Left lobe of liver (tissue), 2 donors: ENCODE results near the gene TTLL12. TPM values are rescaled to one million over a fixed set of nuclear protein-coding genes. Genes with fewer than 3 reads are reported as not detected.

Source experiments
- ATAC-seq: fragments of 200-7000 bp; cut with Tn5 transposase; one replicate; pipeline ENCODE4 v1.9.1; 2020; ENCODE audit warnings: mild to moderate bottlenecking, moderate library complexity
- DNase-seq: peaks from one replicate; pipeline ENCODE4 v3.0.0-alpha.2; 2020; ENCODE audit warnings: low spot score
- total RNA-seq: library from RNA; stranded (reverse); gene quantifications from one replicate; pipeline ENCODE4 v1.2.1, GENCODE V29; 2021
- donor health status: DM: no; HTN: no; CAD: no; lungs with moderate emphysema.
- donor health status: DM: no; HTN: yes; CAD: no.

The TTLL12 gene
- total RNA-seq, 1 donor from 2014 or later: 26.6 TPM

GRCh38 chr22:43216738-43217137 lies 29.8 kb upstream of the TTLL12 start:
- DNase-seq (no peak), ATAC-seq (no peak)

- DNase-seq (no peak), ATAC-seq (no peak)
Observed at GRCh38 chr22:43213962-43214361, 27.0 kb upstream of the TTLL12 start.

GRCh38 chr22:43213051-43213450 lies 26.1 kb upstream of the TTLL12 start:
- ATAC-seq (no peak), DNase-seq (no peak)

- no peak for ATAC-seq
- no peak for DNase-seq
Observed at GRCh38 chr22:43212434-43212952, 25.6 kb upstream of the TTLL12 start.

- no peak for ATAC-seq
- no peak for DNase-seq
Observed at GRCh38 chr22:43211941-43212433, 25.1 kb upstream of the TTLL12 start.

- DNase-seq: no peak
- ATAC-seq: no peak
Observed at GRCh38 chr22:43210631-43211515, 23.9 kb upstream of the TTLL12 start.

GRCh38 chr22:43209971-43210370 lies 23.0 kb upstream of the TTLL12 start:
- DNase-seq: no peak
- ATAC-seq: no peak

- ATAC-seq (no peak), DNase-seq (no peak)
Observed at GRCh38 chr22:43209523-43209890, 22.6 kb upstream of the TTLL12 start.

- ATAC-seq (no peak), DNase-seq (no peak)
Observed at GRCh38 chr22:43208703-43209522, 22.0 kb upstream of the TTLL12 start.

- DNase-seq: no peak
- no peak for ATAC-seq
Observed at GRCh38 chr22:43207849-43208702, 21.1 kb upstream of the TTLL12 start.

GRCh38 chr22:43207386-43207785 lies 20.5 kb upstream of the TTLL12 start:
- no peak for ATAC-seq

GRCh38 chr22:43206509-43207161 lies 19.7 kb upstream of the TTLL12 start:
- DNase-seq (no peak), ATAC-seq (no peak)

More at GRCh38 chr22:43207386-43207785, 20.5 kb upstream of the TTLL12 start:
- DNase-seq: no peak

GRCh38 chr22:43205748-43206508 lies 19.0 kb upstream of the TTLL12 start:
- ATAC-seq (no peak), DNase-seq (no peak)

- DNase-seq: no peak
- ATAC-seq: no peak
Observed at GRCh38 chr22:43205261-43205691, 18.3 kb upstream of the TTLL12 start.

GRCh38 chr22:43203471-43203981 lies 16.6 kb upstream of the TTLL12 start:
- no peak for DNase-seq
- ATAC-seq: no peak

- no peak for DNase-seq
Observed at GRCh38 chr22:43202756-43203410, 15.9 kb upstream of the TTLL12 start.

GRCh38 chr22:43202326-43202725 lies 15.4 kb upstream of the TTLL12 start:
- DNase-seq (no peak), ATAC-seq (no peak)

More at GRCh38 chr22:43202756-43203410, 15.9 kb upstream of the TTLL12 start:
- no peak for ATAC-seq

GRCh38 chr22:43201486-43202219 lies 14.7 kb upstream of the TTLL12 start:
- DNase-seq: no peak
- ATAC-seq: no peak
